Esophagus squamous epithelium (tissue), 4 donors: Measurements from ENCODE around the gene TSC2.

Source experiments
- POLR2A ChIP-seq, 4 donors: fragments of 450-650 bp; IDR thresholded peaks; one replicate each; pipeline ENCODE4 v1.6.1; 2017; ENCODE audit warnings: antibody characterized with exemption in 4 of 4, mild to moderate bottlenecking in 4 of 4, moderate library complexity in 3 of 4
- TF ChIP-seq, protein P1 (sequence below), 6 experiments: fragments of 450-650 bp in 4 of 6; fragments of 200-600 bp in 2 of 6; sonication (generic) in 2 of 6; IDR thresholded peaks; one replicate each; pipeline ENCODE4 v1.5.1; 2016 to 2019; ENCODE audit warnings: antibody characterized with exemption in 6 of 6, mild to moderate bottlenecking in 4 of 6, moderate library complexity in 4 of 6

DNA sequence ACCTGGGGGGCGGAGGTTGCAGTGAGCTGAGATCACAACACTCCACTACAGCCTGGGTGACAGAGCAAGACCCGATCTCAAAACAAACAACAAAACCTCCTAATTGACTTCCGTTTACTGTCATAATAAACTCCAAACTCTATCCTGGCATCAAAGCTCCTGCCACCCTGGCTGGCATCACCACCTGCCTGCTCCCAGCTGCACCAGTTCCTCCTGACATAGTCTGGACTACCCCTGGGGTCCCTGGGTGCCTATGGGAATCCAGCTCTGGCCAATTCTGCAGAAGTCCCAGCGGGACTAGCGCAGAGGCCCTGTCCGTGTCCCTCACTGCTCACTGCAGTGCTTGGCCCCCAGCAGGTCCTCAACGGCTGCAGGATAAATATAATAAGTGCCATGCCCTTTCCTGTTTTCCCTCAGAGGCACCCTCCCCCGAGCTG is 874 bp upstream of the TSC2 start:
- TF ChIP-seq, protein P1, sequence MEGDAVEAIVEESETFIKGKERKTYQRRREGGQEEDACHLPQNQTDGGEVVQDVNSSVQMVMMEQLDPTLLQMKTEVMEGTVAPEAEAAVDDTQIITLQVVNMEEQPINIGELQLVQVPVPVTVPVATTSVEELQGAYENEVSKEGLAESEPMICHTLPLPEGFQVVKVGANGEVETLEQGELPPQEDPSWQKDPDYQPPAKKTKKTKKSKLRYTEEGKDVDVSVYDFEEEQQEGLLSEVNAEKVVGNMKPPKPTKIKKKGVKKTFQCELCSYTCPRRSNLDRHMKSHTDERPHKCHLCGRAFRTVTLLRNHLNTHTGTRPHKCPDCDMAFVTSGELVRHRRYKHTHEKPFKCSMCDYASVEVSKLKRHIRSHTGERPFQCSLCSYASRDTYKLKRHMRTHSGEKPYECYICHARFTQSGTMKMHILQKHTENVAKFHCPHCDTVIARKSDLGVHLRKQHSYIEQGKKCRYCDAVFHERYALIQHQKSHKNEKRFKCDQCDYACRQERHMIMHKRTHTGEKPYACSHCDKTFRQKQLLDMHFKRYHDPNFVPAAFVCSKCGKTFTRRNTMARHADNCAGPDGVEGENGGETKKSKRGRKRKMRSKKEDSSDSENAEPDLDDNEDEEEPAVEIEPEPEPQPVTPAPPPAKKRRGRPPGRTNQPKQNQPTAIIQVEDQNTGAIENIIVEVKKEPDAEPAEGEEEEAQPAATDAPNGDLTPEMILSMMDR (IDR thresholded peaks at IDR 0.05): no peak
- TF ChIP-seq POLR2A (IDR thresholded peaks at IDR 0.05): no peak
